Suppressor macrophage treated with lipopolysaccharide for 4 hours (primary cell): ENCODE measurements around the gene RAB7A.

Experiments
- DNase-seq: peaks from one replicate; pipeline ENCODE4 v3.0.0-alpha.2; 2020

Gene RAB7A

GRCh38 chr3:128858167-128858566 is 132.2 kb downstream of the RAB7A start:
- DNase-seq: no peak

DNA sequence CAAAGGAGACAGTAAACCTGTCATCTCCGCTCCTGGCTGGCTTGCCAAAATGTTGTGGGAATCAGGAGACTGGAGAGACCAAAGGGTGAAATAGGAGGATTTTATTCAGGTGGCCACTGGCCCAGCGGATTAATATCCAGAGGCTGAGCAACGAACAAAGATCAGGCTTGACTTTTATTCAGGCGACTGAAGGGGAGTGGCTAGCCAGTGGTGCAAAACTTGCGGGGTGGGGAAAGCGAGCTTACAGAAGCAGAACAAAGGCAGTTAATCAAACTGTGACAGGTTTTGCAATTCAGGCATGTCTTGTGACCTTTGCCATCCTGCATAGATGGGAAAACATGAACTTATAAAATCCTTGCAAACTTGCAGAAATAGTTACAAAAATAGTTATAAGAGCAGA is 133.6 kb downstream of the RAB7A start:
- DNase-seq: no peak

GRCh38 chr3:128861491-128861890 is 135.5 kb downstream of the RAB7A start:
- no peak for DNase-seq

DNA sequence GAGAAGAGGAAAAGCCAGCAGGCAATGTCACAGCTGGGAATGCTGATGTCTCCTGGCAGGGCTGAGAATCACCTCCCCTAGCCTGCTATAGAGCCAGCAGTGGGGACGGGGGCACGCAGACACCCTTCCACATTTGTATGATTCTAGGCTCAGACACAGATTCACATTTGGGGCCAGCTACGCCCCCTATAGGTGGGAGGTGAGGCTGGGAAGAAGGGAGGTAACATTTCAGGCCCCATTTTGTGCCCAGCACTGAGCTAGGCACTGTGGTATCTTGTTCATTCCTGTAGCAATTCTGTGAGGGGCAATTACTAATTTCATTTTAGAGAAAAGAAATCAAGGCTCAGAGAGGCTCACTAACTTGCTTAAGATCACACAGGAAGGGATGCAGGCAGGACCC is 137.6 kb downstream of the RAB7A start:
- DNase-seq: no peak
